ENCODE results near the gene TSPEAR.

TSPEAR gene

GRCh38 chr21:44579833-44580144 is 131.6 kb downstream of the TSPEAR start:
- no peak for TF ChIP-seq POLR2A (IDR thresholded peaks at IDR 0.05; ENCODE audit: extremely low read depth, insufficient read length)
- no peak for TF ChIP-seq MYC (IDR thresholded peaks at IDR 0.05; ENCODE audit: low read depth, low read length)
- TF ChIP-seq MAX (IDR thresholded peaks at IDR 0.05; ENCODE audit: low read depth, low read length): no peak
- TF ChIP-seq CTCF (IDR thresholded peaks at IDR 0.05; ENCODE audit: low read depth, low read length): no peak
- no peak for DNase-seq (ENCODE audit: low read depth)
- H3K4me3 ChIP-seq (ENCODE audit: low read depth, low read length): no peak overlapping the region

- no peak for DNase-seq (ENCODE audit: low read depth)
- H3K4me3 ChIP-seq (ENCODE audit: low read depth, low read length): no peak overlapping the region
- TF ChIP-seq MYC (IDR thresholded peaks at IDR 0.05; ENCODE audit: low read depth, low read length): no peak
- TF ChIP-seq CTCF (IDR thresholded peaks at IDR 0.05; ENCODE audit: low read depth, low read length): no peak
- no peak for TF ChIP-seq MAX (IDR thresholded peaks at IDR 0.05; ENCODE audit: low read depth, low read length)
- no peak for TF ChIP-seq POLR2A (IDR thresholded peaks at IDR 0.05; ENCODE audit: extremely low read depth, insufficient read length)
Measured at GRCh38 chr21:44579056-44579832, 132.1 kb downstream of the TSPEAR start.

GRCh38 chr21:44578371-44579055 is 132.9 kb downstream of the TSPEAR start:
- H3K4me3 ChIP-seq (ENCODE audit: low read depth, low read length): no peak overlapping the region
- no peak for DNase-seq (ENCODE audit: low read depth)
- TF ChIP-seq MYC (IDR thresholded peaks at IDR 0.05; ENCODE audit: low read depth, low read length) (no peak), POLR2A (IDR thresholded peaks at IDR 0.05; ENCODE audit: extremely low read depth, insufficient read length) (no peak), MAX (IDR thresholded peaks at IDR 0.05; ENCODE audit: low read depth, low read length) (no peak), CTCF (IDR thresholded peaks at IDR 0.05; ENCODE audit: low read depth, low read length) (no peak)

GRCh38 chr21:44576025-44576420 is 135.3 kb downstream of the TSPEAR start:
- DNase-seq (ENCODE audit: low read depth): no peak
- TF ChIP-seq POLR2A (IDR thresholded peaks at IDR 0.05; ENCODE audit: extremely low read depth, insufficient read length) (no peak), CTCF (IDR thresholded peaks at IDR 0.05; ENCODE audit: low read depth, low read length) (no peak), MAX (IDR thresholded peaks at IDR 0.05; ENCODE audit: low read depth, low read length) (no peak), MYC (IDR thresholded peaks at IDR 0.05; ENCODE audit: low read depth, low read length) (no peak)

GRCh38 chr21:44575307-44576024 is 135.9 kb downstream of the TSPEAR start:
- H3K4me3 ChIP-seq (ENCODE audit: low read depth, low read length): no peak overlapping the region
- TF ChIP-seq CTCF (IDR thresholded peaks at IDR 0.05; ENCODE audit: low read depth, low read length) (no peak), MYC (IDR thresholded peaks at IDR 0.05; ENCODE audit: low read depth, low read length) (no peak), POLR2A (IDR thresholded peaks at IDR 0.05; ENCODE audit: extremely low read depth, insufficient read length) (no peak), MAX (IDR thresholded peaks at IDR 0.05; ENCODE audit: low read depth, low read length) (no peak)
- no peak for DNase-seq (ENCODE audit: low read depth)

More at GRCh38 chr21:44576025-44576420, 135.3 kb downstream of the TSPEAR start:
- H3K4me3 ChIP-seq (ENCODE audit: low read depth, low read length): no peak overlapping the region

All from NB4 (cell line).